ENCODE data around the gene NR2F2.

NR2F2 gene

DNA sequence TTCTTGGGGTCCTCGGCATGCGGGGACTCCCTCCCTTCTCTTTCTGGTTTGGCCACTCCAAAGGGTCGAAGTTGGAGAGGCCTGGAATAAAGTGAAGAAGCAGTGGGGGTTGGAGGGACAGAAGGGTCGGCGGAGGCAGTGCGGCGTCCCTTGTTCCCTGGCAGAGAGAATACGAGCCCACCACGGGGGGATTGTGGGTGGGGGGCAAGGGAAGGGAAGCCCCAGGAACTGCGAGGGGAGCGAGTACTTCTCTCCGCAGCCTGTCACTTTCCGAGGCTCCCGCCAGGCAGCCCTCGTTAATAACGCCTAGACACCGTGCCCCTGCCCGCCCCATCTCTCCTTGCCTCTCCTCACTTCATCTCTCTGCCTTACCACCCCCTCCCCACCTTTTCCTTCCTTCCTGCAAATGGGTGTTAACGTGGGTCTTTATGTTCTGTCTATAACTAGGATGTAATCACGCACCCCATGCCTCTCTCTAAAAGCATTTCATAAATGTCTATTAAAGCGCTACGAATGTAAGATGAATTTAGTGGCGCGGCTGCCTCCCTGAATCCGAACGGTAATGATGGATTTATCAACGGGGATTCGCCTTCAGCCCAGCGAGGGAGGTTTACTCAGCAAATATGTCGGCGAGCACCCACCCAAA, 13.7 kb downstream of the NR2F2 start:
- in situ Hi-C loops (cut with HindIII; ENCODE audit: low sequenced_read_pairs) = loop anchor here (25.0 kb wide), 2 partner anchors 893 to 1682 kb away; no protein-coding TSS in a partner anchor
- H3K4me3 ChIP-seq (ENCODE audit: low read depth, low read length) = peak overlapping the region; percentile 95
- DNase-seq (ENCODE audit: low read depth) = no peak
- TF ChIP-seq, protein P1, sequence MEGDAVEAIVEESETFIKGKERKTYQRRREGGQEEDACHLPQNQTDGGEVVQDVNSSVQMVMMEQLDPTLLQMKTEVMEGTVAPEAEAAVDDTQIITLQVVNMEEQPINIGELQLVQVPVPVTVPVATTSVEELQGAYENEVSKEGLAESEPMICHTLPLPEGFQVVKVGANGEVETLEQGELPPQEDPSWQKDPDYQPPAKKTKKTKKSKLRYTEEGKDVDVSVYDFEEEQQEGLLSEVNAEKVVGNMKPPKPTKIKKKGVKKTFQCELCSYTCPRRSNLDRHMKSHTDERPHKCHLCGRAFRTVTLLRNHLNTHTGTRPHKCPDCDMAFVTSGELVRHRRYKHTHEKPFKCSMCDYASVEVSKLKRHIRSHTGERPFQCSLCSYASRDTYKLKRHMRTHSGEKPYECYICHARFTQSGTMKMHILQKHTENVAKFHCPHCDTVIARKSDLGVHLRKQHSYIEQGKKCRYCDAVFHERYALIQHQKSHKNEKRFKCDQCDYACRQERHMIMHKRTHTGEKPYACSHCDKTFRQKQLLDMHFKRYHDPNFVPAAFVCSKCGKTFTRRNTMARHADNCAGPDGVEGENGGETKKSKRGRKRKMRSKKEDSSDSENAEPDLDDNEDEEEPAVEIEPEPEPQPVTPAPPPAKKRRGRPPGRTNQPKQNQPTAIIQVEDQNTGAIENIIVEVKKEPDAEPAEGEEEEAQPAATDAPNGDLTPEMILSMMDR (IDR thresholded peaks at IDR 0.05; ENCODE audit: low read depth, low read length, missing control alignments) = no peak

DNA sequence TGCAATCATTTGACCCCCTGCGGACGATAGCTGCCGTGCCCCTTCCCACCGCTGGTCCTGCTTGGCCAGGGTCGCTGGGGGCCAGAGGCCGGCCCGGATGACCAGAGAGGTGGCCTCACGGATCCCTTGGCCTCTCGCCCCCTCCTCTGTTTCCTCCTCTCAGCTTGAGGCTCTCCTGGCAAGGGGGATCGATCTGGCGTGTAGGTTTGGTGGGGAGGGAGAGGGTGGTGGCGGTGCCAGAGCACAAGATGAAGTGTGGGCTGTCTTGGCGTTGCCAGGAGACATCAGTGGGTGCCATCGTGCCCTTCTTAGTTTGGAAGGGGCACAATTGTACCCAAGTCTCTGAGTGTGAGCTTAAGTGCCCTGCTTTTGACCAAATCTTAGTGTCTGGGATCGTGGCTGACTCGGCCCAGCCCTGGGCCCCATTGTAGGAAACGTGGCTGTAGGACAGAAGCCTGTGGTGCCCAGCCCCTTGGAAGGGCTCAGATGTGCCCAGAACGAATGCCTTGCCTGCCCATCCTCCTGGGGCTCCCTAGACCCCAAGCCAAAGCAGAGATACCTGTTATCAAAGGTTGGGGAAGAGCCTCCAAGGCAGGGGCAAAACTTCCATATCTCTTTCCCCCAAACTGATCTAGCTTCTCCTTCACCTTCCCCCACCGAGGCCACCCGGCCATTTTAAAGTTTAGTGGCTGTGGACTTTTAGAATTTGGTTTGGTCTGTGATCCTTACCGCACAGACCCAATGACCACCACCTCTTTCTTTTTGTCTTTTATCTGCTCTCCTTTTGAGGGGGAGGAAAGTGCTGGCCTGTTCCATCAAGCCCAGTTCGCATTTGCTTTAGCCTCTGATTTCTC, 14.4 kb downstream of the NR2F2 start:
- TF ChIP-seq, protein P1 (IDR thresholded peaks at IDR 0.05; ENCODE audit: low read depth, low read length, missing control alignments) = no peak
- no peak for DNase-seq (ENCODE audit: low read depth)
- in situ Hi-C loops (cut with HindIII; ENCODE audit: low sequenced_read_pairs) = loop anchor here (25.0 kb wide), 2 partner anchors 892 to 1683 kb away; no protein-coding TSS in a partner anchor
- H3K4me3 ChIP-seq (ENCODE audit: low read depth, low read length) = peak overlapping the region; percentile 95

DNA sequence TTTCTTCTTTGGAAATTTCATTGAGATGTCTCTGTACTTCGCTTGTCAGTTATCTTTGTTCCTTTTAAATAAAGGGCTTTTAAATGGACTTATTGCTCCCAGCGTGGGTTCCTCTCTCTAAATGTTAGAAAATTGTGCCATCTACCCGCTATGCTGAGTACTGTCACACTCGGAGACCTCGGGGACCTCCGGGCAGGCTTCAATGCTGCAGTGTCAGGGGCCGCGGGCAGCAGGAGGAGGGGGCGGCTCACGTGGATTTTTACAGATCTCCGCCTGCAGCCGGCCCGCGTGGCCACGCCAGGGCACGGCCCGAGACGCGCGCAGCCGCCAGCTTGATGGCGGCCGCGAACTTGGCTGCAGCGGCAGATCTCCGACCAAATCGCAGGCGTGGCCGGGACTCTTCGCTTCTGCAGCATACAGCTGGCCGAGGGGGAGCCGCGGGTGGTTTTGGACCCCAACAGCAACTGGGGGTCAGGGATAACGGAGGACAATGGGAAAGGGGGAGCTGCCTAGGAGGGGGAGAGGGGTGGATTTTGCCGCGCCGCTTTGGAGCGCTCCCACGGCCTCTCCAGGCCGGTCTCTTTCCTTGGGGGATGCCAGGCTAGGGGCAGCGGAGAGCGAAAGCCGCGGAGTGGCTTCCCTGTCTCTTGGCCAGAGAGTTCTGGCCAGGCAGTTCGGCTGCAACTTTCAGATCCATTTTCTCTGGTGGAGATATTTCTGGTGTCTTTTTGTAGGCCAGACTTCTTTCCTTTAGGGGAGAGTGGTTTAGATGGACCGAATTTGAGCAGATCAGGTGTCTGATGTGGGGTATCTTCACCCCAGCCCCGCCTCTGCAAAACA, 15.3 kb downstream of the NR2F2 start:
- DNase-seq (ENCODE audit: low read depth) = no peak
- H3K4me3 ChIP-seq (ENCODE audit: low read depth, low read length) = peak overlapping the region; percentile 95
- TF ChIP-seq, protein P1 (IDR thresholded peaks at IDR 0.05; ENCODE audit: low read depth, low read length, missing control alignments) = peak; percentile 48
- in situ Hi-C loops (cut with HindIII; ENCODE audit: low sequenced_read_pairs) = loop anchor here (25.0 kb wide), 2 partner anchors 892 to 1683 kb away; no protein-coding TSS in a partner anchor

DNA sequence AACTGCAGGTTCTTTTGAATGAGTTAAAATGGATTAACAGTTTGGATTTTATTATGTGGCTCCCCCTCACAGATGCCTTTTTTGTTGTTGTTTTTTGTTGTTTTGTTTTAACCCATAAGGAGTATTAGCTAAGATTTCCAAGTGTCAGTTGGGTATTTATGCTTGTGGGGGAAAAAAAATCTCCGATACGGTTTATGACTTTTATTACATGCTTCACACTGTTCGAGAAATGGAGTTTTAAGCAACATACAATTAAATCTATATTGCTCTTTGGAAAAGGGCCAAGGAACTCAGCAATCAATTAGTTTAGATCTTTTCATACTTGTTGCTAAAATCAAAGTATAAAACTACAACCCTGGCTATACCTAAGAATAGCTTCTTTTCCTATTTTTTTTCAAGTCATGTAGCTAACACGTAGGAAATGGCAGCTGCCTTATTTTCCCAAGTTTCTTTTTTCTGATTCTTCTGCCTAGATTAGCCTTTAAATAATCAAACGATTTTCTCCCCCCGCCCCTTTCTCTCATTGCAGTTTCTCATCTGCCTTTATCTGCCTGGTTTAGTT, 16.0 kb downstream of the NR2F2 start:
- DNase-seq (ENCODE audit: low read depth) = no peak
- in situ Hi-C loops (cut with HindIII; ENCODE audit: low sequenced_read_pairs) = loop anchor here (25.0 kb wide), 2 partner anchors 891 to 1684 kb away; no protein-coding TSS in a partner anchor
- TF ChIP-seq, protein P1 (IDR thresholded peaks at IDR 0.05; ENCODE audit: low read depth, low read length, missing control alignments) = no peak
- H3K4me3 ChIP-seq (ENCODE audit: low read depth, low read length) = peak overlapping the region; percentile 95

DNA sequence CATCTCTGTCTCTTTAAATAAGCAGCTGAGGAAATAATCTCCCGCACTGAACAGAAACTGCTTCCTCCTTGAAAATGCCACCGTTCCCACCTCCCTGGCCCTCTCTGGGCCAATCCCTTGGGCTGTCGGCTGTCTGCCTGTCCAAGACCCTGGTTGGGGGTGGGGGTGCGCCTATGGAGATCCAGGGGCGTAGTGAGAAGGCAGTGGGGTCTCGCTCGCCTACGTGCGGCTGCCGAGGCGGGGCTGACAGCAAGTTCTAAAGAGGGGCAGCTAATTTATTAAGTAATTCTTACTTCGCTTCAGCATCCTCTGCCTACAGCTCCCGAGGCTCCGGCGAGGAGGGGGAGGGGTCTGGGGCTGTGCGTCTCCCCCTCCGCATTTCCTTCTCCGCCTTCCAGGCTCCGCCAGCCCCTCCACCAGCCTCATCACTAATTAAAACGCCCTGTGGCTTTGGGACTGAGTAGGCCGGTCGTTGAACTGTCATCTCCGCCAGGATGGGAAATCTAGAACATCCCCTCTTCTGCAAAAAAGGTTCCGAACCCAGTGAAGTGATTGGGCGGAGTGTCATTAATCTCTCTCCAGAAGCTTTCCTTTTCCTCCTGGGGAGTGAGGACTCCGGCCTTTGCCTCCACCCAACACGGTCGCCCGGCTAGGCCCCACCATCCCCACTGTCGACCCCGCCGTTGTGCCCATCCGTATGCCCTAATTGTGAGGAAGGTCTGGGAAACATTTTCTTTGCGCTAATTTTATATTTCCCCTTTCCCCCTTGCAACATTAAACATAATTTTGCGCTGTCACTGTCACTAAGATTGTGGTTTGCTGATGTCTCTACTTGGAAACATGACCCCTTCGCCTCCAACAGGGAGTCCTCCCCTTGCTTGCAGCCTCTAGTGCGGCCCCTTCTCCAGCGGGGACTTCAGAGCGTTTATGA, 16.9 kb downstream of the NR2F2 start:
- in situ Hi-C loops (cut with HindIII; ENCODE audit: low sequenced_read_pairs) = loop anchor here (25.0 kb wide), 2 partner anchors 890 to 1685 kb away; no protein-coding TSS in a partner anchor
- peak overlapping the region; percentile 27 for H3K4me3 ChIP-seq (ENCODE audit: low read depth, low read length)
- TF ChIP-seq, protein P1 (IDR thresholded peaks at IDR 0.05; ENCODE audit: low read depth, low read length, missing control alignments) = no peak
- DNase-seq (ENCODE audit: low read depth) = no peak

All from astrocyte of the cerebellum (primary cell).